Measurements from ENCODE around the gene ABR.
"Not testable (repeated sequence)": the region's sequence is repeated elsewhere in the genome, so short reads cannot be mapped to it uniquely, and the experiment has no call there.

The ABR gene

DNA sequence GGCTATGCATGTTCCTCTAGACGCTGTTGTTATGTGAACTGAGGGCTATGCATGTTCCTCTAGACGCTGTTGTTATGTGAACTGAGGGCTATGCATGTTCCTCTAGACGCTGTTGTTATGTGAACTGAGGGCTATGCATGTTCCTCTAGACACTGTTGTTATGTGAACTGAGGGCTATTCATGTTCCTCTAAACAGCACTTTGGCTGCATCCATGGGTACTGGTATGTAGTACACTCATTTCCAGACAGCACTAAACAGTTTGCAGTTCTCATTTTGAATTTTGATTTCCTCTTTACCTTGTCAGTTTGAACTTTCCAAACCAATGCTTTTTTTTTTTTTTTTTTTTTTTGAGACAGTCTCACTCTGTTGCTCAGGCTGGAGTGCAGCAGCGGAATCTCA, 114.4 kb downstream of the ABR start:
- DNase-seq, result not testable (repeated sequence)

DNA sequence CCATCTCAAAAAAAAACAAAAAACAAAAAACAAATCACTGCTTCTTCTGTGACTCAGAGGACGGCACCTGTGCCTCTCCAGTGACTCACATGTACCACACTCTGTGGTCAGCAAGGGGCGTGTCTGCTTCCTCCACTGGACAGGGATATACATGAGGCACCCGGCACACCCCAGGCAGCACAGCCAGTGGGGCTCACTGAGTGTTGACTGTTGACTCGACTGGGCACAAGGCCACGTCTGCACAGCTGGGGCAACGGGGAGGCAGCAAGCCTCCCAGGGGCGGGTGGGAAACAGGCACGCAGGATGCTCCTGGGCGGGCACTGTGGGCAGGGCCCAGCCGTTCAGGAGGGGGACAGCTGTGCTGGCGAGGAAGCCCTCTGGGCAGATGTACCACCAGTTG, 118.8 kb downstream of the ABR start:
- no peak for DNase-seq

DNA sequence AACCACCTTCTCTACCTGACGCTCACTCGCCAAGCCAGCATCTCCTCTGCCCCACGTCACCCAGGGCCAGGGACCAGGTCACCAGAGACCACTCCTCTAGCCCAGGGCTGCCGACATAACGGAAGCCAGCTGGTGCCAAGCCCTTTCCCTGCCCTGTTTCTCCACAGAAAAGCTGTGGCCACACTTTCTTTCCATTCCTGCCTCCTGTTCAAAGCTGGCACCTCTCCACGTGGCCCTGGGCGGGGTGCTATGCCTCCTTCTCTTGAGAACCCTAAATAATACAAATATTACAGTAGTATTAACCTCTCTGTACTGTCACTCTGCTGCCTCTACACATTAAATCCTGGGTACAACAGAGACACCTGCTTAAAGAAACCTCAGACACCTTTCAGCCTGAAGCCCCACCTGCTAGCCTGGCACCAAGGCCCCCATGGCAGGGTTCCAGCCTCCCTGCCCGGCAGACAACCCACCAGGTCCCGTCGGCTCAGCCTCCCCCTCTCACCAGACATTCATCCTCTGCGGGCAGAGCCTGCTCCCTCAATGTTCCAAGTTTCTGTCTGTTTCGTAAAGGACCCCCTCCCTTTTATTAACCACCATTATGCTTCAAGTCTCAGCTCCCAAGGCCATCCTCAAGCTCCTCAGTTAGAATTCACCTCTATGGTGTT, 120.5 kb downstream of the ABR start:
- no peak for DNase-seq

DNA sequence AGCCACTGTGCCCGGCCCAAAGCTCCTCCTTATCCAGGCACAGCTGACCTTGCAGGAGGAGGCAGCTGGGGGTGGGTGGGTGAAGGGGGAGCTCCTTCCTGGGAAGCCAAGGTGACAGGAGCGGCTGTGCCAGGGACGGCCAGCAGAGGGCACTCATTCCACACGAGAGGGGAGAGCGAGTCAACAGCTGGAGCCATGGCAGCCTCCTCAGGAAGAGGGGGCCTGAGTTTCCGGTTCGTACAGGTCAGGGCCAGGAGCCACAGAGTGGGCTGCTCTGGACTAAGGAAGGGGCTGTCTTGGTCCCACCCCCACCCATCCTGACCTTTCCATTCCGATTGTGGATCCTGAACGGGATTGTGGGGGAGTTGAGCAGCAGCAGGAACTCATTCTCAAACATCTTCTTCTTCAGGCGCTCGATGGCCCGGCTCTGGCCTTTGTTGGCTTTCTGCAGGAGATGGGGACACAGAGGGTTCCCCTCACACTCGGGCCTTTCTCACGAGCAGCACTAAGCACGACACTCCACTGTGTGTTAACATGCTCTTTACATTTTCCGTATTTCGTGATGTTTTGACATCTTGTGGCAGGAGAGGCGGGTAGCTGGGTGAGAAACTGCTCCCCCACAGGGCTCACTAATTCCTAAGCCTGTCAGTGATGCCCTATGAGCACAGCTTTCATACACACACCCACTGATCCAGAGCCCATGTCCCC, 121.2 kb downstream of the ABR start:
- DNase-seq, result no peak

DNA sequence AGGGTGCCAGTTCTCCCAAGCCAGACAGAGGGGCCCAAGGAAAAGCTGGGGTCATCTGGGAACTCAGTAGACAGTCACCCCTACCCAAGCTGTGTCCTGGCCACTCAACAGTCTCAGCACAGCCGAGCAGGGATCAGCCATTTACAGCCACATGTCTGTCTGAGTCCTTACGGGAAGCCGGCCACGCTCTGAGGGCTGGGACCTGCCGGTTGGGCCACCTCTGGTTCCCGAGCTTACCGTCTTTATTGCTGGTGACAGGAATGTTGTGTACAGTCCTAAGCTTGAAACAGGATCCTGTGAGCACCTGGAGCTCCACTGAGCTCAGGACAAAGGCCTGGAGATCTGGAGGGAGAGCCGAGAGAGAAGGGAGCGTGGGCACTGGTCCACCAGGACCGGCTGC, 123.0 kb downstream of the ABR start:
- DNase-seq, result no peak

DNA sequence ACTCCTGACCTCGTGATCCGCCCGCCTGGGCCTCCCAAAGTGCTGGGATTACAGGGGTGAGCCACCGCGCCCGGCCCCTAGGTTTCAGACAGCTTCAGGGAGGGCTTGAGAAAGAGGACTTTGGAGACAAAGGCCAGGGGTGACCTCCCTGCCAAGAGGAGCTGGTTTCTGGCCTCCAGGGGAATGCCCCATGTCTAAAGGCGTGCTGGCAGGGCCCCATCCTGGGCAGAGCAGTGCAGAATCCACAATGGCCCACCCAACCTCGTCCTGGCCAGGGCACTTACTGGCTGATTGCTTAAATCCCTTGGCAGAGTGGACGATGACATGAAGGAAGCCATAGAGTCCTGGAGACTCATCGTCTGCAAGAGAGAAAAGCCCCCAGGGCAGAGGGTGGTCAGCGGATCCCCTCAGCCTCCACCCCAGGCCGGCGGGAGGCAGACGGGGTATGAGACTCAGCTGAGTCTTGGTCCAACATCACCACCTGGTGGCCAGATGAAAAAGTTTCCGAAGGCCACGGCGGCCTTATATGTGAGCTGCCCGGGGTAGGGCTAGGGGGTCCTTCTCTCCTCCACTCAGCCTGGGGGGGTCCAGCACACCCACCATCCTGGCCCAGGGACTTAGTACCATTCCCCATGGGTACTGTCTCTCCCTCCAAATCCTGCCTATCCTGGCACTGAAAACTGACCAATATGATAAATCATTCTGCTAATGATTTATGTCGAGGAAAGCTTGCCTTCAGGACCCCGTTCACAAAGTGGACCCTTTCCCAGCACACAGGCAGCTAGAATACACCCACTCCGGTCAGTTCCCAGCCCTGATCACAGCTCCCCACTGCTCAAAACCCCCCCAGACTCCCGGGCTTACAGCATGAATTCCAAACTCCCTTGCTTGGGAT, 123.8 kb downstream of the ABR start:
- DNase-seq, result no peak

DNA sequence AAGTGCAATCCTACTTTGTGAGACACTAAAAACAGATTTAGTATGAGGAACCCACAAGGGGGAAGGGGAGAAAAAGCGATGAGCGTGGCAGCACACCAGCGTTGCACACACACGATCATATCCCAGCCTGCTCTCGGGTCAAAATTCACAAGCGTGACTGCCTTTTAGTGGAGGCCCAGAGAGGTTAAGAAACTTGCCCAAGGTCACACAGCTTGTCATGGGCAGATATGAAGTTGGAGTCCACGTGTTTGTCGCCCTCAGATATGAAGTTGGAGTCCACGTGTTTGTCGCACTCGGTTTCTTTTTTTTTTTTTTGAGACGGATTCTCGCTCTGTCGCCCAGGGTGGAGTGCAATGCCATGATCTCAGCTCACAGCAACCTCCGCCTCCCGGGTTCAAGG, 124.5 kb downstream of the ABR start:
- no peak for DNase-seq

DNA sequence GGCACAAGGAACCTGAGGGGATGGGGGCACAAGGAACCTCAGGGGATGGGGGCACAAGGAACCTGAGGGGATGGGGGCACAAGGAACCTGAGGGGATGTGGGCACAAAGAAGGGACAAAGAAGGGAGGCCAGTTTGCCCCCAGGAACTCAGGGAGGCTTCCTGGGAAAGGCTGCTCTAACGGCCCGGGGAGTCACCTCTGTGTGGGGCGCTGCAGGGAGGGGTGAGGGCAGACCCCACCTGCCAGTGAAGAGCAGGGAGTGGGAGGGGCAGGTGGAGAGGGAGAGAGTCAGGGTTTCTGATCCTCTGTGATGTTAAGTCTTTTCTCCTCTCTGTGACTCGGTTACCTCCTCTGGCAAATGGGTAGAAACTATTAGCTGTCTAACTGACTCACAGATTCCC, 125.1 kb downstream of the ABR start:
- DNase-seq, result no peak

DNA sequence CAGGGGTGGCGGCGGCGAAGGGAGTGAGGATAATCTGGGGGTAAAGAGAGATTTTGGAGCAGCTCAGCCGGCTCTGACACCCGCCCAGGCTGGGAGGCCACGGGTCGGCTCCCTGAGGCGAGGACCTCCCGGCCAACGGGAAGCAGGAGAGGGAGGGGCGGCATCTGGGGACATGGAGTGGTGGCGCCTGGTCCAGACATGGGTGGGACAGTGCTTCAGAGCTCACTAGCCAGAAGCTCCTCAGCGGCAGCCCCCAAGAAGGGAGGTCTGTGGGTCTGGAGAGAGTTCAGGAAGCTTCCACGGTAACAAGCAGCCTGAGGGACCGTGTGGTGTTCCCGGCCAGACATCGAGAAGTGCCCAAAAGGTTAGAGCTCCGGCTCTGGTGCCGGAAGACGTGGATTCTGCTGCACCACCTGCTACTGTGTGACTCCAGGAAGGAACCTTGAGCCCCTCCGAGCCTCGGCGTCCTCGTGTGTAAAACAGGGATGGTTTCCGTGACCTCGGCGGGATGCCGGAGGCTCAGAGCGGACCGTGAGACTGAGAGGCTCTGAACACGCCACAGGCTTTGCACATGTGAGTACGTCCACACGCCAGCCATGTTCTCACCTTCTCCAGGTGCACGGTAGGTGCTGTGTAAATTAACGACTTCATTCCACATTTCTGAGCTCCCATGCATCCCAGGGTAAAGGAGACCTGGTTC, 126.0 kb downstream of the ABR start:
- DNase-seq, result no peak

DNA sequence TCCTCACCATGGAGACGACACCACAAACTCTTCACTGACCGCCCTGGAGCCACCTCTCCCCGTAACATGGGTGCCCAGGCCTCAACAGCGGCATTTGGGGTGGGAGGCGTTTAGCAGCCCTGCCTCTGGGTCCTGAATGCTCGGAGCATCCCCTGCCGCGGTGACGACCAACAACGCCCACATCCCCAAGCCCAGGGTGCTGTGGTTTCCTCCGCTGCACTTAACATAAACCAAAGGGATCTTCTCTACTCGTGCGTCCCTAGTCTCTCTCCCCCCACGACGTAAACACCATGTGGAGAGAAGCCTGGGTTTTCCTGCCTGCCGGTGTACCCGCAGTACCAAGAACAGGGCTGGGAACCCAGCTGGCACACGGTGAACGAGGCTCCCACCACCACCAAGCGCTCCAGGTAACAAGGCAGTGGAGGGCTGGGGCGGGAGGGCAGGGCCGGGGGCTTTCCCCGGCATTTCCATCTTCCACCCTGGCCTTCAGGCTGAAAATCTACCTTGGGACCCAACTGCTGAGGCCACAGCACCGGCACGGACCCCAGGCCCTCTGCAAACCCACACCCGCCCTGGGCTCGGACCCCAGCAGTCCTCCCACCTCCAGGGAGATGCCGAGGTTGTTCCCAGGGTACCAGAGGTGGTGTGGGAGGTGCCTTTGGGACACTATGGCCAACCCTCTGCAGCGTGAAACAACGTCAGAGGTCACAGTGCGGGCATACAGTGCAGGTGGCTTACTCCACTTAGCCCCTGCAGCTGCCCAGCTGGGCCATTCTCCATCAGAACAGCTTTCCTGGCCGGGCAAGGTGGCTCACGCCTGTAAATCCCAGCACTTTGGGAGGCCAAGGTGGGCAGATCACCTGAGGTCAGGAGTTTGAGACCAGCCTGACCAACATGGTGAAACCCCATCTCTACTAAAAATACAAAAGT, 128.5 kb downstream of the ABR start:
- DNase-seq, result no peak

DNA sequence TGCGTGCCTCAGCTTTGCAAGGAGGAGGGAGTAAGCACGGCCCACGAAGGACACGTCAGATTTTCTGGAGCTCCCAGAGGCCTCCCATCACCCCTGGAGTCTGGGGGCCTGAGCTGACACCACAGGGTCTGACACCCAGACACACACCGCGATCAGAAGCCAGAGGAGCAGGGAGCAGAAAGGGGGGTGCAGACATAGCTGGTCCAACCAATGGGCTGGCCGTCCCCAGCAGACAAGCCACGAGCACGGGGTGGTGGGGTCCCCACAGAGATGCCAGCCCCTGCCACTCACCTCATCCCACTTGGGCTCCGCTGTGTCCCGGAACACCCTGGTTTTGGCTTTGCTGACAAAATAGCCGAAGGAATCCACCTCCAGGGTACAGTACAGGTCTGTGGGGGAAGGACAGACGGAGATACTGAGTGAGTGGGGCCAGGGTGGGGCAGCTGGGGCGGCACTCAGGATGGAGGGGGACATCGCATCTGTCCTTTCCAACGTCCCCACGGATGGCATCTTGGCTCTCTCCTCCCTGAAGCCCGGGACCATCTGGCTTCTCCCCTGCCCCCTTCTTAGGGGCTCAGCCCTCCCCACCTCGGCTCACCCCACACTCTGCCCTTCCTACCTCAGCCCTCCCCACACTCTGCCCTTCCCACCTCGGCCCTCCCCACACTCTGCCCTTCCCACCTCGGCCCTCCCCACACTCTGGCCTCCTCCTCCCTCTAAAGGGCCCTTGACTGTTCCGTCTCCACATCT, 129.4 kb downstream of the ABR start:
- no peak for DNase-seq

DNA sequence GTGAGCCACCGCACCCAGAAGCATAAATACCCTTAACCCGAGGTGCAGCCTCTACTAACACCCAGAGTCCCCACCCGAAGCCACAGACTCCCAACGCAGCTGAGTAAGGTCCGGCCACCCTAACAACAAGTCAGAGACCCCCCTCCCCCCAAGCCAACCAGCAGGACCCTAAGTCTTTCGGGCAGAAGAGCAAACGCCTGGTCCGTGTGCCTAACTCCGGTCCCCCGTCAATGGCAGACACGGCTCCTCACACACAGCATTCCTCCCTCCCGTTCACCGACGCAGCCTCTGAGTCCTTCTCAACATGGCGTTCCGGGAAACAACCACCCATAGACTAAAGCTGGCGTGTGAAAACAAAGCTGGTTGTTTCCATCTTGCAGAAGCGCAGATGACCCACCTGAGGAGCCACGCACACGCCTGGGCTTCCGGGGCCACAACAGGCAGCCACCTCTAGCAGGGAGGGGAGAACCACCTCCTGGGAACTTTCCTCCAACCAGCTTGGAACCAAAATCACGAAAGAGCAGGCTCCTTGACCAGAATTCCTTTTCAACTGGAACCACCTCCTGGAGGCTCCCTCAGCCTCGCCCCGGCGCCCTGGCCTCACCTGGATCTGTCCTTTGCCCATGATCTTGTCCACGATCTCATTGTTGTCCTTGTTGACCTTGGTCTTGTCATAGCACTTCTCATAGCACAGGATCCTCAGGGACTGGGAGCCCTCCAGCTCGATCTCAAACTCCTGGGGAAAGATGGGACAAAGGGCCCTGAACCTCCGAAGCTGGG, 130.1 kb downstream of the ABR start:
- DNase-seq, result no peak

DNA sequence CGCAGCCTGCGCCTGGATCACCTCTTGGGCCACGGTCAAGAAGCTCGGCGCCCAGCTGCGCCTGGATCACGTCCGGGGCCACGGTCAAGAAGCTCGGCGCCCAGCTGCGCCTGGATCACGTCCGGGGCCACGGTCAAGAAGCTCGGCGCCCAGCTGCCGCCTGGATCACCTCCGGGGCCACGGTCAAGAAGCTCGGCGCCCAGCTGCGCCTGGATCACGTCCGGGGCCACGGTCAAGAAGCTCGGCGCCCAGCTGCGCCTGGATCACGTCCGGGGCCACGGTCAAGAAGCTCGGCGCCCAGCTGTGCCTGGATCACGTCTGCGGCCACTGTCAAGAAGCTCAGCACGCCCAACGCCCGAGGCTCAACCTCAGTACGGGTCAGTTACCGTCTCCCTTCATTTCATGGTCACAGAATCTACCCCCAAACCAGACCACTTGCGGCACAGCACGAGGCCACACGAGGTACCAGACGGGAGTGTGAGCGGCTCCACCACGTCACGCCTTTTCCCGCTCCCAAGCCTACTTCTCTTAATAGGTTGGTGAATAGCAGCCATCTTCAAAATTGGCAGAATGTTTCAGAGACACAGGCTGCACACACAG, 131.2 kb downstream of the ABR start:
- DNase-seq, result not testable (repeated sequence)

DNA sequence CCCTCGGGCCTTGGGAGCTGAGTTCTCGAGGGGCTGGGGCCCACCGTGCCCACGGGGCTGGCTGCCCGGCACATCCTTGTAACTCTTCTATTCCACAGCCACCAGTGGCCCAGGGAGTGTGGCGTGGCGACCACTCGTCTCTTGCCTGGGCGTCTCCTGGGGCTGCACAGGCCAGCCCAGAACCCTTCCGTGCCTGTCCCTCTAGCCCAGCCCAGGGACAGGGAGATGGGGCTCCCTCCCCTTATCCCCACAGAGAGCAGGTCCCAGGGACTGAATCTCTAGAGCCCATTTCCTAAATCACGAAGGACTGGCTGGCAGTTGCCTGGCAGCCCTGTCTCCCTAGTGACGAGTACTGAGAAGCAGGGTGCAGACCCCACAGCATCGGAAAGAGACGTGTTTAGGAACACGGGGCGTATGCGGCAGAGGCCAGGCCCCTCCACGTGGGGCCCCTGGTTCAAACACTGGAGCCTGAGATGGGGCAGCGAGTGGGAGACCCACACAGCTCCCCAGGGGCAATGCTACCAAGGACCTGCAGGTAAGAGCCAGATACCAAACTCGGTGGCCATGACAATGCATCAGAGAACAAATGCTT, 131.8 kb downstream of the ABR start:
- DNase-seq, result no peak

DNA sequence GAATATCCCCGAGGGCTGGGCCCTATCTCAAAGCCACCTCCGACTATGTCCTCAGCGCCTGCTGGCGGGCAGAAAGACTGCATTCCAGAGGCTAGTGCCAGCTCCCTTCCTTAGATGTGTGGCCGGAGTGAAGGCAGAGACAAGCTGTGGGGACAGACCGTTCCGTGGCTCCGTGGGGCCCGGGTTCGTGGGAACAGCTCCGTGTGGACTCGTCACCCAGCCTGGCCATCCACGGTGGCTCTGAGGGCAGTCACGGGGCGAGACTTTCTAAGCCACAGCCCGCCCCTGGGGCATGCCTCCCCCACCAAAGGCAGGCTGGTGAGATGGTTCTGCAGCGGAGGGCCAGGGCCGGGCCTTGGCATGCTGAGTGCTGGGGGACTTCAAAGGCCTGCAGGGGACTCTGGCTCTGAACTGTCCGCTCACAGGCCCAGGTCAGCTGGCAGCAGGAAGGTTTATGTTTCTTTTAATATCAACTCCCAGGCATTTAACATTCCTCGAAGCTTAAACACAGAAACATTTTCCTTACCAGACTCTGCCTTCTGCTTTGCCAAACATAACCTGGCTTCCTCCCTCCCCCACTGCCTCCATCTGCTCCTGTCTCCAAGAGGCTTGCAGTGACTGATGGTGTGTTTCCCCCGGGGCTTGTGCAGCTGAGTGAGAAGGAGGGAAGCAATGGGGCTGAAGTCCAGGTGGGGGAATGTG, 132.5 kb downstream of the ABR start:
- no peak for DNase-seq

DNA sequence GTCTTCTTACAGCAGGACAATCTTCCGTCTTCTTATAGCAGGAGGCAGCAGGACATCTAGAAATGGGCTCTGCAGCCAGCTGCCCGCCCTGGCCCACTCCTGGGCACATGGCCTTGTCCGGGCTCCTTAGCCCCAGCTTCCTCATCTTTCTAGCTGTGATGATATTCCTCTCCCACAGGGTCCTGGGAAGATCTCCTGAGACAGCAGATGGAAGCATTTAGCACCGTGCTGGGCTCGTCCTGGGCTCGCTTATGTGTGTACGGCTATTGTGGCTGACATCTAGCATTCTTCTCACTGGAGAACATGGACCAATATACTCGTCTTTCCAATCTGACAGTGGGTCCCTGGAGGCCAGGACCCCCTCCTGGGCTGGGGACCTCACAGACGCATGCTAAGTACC, 134.3 kb downstream of the ABR start:
- DNase-seq, result no peak

DNA sequence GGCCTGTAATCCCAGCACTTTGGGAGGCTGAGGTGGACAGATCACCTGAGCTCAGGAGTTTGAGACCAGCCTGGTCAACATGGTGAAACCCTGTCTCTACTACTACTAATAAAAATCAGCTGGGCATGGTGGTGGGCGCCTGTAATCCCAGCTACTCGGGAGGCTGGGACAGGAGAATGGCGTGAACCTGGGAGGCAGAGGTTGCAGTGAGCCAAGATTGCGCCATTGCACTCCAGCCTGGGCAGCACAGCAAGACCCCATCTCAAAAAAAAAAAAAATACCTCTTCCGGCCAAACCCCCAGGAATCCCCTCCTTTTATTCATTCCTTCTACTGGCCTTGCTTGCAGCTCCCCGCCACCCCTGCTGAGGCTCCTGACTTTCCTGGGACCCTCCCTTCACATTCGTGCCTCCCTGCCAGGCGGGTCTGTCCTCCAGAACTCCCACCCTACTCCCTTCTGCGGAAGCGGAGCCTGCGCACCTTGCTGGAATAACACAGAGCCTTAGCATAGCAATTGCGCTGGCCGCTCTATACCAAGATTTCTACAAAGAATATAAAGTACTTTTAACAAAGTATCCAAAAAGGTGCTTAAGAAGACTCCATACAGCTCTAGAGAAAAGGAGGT, 135.3 kb downstream of the ABR start:
- DNase-seq, result not testable (repeated sequence)

DNA sequence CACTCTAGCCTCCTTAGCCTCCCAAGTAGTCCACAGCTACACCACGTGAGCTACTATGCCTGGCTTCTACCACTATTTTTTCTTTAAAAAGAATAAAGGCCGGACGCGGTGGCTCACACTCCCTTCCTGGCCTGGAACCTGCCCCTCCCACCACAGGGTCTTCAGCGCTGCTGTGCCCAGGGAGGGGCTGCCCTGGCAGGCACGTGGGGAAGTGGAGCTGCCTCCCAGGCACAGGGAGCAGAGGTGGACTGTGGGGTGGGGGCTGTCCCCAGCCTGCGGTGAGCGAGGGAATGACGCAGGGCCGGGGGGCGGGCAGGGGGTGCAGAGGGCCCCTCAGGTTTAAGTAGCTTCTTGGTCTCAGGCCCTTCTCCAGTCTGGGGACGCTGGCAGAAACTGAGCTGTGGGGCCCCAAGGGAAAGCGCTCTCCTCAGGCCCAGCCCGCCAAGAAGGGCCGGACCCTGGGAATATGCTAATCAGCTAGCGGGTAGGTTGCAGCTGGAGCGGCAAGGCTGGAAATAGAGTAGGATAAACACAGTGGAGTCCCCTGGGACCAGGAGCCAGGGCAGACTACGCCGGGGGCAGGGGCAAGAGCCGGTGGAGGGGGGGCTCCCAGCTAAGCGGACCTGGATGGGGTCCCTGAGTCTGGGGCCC, 136.1 kb downstream of the ABR start:
- no peak for DNase-seq

Measured in DMS79 (cell line).